Eye (tissue), 1 donor: ENCODE measurements around the gene ADIPOR2.
"Not testable (repeated sequence)": the region's sequence is repeated elsewhere in the genome, so short reads cannot be mapped to it uniquely, and the experiment has no call there.

Experiments
- DNase-seq: peaks from one replicate; pipeline ENCODE4 v3.0.0-alpha.2; 2015

ADIPOR2 gene

DNA sequence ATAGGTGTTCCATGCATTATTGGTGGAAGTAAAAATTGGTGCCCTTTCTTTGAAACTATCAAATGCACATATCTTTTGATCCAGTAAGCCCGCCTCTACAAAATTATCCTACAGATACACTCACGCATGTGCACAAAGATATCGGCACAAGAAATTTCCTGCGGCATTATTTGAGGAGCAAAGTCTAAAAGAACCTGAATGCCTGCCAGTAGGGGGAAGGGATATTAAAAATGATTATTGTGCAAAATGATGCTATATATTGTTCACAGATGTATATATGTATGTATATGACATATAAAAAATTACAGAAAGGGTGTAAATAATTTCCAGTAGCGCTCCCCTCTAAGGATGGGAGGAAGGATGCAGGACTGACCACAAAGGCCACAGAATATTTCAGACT, 24.7 kb upstream of the ADIPOR2 start:
- DNase-seq, result no peak

DNA sequence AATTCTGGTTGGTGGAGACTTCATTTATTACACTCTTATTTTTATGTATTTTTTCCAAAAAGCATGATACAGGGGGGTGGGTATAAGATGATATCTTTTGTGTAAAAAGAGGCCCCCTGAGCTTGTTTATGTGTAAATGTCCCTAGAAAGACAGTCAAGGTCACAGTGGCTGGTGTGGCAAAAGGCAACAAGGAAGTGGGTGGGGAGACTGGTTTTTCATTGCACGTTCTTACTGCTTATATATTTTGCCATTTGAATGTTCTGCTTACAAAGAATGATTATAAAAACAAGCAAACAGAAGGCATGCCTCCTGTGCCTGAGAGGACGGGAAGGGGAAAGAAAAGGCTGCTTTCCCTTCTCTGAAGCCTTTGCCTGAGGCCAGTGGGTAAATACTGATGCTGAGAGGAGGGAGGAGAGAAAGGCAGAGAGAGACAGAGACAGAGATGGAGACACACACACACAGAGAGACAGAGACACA, 24.1 kb upstream of the ADIPOR2 start:
- DNase-seq, result no peak

DNA sequence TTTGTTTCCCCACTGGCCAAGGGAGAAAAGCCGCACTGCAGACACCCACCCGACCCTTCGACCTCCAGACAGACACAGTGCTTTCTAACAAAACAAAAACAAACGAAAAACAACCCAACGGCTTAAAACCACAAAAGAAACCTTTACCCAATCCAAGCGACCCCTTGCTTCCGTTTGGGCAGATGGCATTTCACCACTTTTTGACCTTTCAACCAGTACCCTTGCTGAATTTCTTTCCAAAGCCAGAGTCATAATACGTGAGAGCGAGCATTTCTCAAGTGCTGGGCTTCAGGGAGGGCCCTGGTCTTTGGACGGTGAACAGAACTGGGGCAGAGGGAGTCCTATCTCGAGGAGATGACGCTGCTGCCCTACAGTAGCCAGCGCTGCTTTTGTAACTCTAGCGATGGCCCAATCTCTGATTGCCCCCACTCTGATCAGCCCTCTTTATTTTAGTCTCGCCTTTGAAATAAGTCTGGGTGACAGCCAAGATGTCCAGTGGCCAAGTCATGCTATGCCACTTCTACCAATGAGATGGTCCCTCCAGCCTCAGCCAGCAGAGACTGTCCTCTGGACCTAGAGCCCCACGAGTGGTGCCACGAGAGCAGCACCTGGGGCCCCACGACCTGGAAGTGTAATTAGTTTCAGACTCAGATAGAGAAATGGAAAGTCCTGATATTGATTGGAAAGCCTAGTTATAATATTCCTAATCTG, 21.9 kb upstream of the ADIPOR2 start:
- DNase-seq, result no peak

DNA sequence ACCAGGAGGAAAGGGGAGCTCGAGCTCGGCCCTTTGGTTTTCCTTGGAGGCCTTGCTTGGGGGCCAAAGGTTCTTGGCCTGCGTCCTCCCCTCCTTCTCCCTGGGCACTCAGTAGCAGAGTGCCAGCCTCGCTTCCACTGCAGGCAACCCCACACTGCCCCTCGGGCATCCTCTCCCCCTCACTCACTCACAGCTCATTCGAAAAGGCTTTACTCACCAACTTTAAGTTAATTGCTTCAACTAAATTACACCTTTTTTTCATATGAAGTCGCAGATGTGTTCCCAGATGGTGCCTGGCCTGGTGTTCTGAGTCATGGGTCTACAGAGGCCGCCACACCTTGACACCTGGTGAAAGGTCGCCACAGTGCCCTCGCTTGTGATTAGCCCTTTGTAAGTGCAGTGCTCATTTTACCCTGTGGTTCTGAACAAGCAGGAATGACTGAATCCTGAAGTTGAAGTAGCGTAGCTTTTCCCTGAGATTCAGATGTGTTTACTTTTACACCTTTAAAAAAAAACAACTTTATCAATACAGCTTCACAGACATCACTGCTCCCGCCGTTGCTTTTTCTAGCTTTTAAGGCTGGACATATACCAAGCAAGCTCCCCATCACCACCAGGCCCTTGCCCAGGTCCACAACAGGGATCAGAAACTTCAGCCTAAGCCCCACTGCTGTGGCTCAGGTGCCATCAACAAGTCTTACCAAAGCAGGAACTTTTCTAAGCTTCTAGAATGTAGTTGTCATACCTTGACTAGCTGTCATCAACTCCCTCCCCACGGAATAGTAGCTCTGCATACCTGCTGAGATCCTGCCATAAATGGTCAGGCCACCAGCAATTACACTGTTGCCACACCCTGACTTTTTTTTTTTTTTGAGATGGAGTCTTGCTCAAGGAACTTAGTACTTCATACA, 20.3 kb upstream of the ADIPOR2 start:
- DNase-seq, result no peak

DNA sequence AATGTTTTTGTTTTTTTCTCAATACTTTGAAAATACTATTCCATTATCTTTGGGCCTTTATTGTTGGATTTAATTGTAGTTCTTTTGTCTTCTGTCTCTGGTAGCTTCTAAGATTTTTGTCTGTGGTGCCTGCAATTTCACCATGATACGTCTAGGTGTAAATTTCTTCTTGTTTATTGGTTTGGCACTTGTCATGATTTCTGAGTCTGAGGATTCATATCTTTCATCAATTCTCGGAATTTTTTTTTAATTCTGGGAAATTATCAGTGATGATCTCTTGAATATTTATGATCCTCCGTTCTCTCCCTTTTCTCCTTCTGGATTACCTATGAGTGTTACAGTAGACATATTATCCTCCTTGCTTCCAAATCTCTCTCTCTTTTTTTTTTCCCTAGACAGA, 14.8 kb upstream of the ADIPOR2 start:
- no peak for DNase-seq

DNA sequence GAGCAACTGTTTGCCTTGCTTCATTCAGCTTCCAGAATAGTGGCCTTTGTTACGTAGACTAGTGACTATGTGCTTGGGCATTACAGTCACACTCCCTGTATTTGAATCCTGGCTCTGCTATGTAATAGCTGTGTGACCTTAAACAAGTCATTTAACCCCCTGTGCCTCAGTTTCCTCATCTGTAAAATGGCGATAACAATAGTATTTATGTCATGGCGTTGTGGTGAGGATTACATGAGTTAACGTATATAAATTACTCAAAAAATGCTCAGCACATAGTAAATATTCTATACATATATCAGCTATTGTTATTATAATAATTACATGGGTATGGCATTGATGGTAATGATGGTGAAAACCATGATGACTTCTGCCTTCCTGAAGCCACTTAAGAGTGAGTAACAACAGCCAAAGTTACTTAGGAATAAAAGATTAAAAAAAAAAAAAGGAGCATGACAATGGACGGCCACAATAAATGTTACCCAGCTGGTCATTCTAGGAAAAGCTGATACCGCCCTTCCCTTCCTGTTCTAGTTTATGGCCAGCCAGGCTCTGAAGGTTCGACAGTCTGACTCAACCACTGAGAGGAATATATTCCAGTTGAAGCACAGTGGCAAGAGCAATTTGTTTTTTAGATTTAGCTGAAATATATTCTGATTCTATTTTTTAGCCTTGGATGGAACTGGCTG, 9.9 kb upstream of the ADIPOR2 start:
- DNase-seq, result no peak

DNA sequence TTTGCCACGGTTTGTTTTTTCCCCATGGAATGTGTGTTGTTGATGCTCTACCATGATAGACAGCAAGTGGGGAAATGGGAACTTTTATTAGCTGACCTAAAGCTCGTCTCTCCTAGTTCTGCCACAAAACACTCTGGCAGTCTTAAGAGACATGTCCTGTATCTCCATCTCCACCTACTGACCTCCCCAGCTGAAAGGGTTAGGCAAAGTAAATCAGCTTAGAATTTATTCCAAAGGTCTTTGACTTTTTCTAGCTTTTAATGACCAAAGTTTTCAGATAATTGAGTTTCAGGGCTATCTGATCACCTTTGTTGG, 9.4 kb upstream of the ADIPOR2 start:
- DNase-seq, result no peak

DNA sequence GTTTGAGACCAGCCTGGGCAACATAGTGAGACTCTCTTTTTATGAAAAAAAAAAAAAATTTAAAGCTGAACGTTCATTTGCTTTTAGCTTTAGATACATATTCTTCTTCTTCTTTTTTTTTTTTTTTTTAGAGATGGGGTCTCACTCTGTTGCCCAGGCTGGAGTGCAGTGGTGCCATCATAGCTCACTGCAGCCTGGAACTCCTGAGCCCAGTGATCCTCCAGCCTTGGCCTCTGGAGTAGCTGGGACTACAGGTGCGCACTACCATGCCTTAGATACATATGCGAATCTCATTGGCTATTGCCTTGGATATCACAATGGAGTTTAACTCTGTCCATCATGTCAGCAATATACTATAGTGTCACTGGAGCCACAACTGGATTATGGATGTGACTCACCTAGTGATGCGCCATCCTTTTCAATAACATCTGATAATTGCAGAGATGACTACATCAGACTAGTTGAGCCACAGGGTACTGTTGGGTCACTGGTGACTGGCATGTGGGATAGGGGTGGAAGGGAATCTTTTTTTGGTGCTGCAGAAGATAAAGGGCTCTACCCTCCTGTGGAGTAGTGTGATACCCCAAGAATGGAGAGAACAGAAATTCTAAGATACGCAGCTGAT, 2.7 kb upstream of the ADIPOR2 start:
- DNase-seq, result no peak

DNA sequence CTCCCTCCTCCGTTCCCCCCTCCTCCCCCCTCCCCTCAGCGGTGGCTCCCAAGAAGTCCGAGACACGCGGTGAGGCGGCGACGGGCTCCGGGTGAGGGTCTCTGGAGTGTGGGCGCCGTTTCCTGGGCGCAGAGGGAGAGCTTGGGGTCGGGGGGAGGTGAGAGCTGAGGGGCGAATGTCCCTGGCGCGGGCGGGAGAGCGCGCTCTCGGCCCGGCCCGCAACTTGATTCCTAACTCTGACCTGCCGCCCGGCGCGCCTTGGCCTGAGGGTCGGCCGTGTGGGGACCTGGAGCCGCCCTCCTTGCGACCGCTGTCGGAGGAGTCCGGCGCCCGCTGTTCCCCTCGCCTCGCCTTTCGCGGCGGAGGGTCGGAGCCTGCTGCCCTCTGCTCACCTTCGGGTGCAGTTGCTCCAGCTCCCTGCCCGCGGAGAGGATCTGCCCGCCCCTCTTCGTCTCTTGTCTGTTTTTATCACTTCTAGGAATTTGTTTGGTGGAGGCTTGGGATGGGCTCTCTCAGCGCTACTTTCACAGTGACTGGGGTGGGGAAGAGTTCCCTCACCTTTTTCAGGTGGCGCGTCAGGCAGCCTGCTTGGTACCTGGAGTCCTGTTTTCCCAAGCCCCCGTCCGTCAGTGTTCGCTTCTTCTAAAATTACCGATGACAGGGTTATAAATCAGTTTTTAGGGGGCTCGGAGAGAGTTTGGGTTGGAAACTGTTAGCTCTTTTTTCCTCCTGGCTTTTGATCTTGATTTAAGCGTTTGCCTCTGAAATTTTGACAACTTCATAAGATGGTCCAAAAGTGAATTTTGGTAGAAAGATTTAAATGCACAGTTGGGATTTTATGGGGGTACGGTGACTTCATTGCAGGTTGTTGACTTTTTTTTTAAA, 495 bp downstream of the ADIPOR2 start:
- DNase-seq, result peak; percentile 86

DNA sequence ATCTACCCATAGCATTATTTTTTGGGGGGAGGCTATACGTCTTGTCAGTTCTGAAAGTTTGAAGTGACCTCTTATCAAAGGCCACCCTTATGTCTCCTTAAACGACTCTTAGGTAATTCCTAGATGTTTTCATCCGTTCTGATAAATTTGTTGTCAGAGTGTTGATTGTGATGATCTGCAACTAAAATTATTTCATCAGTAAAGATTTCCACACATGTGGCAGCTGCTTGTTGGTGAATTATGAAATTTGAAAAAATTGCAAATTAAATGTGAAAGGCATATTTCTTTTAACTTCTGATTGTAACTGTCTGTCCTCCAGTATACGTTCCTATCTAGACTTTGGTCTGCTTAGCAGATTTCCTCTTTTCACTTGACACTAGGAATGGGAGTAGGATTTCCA, 1.4 kb downstream of the ADIPOR2 start:
- no peak for DNase-seq

DNA sequence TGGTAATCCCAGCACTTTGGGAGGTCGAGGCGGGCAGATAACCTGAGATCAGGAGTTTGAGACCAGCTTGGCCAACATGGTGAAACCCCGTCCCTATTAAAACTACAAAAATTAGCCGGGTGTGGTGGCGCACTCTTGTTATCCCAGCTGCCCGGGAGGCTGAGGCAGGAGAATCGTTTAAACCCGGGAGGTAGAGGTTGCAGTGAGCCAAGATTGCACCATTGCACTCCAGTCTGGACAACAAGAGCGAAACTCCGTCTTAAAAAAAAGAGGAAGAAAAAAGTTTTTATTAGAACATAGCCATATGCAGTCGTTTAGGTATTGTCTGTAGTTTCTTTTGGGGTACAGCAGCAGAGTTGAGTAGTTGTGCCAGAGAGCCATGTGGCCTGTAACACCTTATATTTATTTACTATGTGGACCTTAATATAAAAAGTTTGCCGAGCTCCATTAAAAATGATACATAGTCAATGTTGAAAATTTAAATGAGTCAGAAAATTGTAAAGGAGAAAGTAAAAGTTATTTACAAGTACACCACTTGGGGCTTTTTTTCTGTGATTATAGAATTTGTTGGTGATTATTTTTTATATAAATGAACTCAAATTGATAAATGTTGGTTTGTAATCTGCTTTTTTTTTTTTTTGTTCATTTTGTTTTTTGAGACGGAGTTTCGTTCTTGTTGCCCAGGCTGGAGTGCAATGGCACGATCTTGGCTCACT, 2.2 kb downstream of the ADIPOR2 start:
- no peak for DNase-seq

DNA sequence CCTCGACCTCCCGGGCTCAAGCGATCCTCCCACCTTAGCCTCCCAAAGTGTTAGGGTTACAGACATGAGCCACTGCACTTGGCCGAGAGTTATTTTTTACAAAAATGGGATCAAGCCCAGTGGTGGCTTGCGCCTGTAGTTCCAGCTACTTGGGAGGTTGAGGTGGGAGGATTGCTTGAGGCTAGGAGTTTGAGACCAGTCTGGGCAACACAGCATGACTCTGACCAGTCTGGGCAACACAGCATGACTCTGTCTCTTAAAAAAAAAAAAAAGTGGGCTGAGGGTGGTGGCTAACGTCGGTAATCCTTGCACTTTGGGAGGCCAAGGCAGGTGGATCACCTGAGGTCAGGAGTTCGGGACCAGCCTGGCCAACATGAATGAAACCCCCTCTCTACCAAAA, 4.2 kb downstream of the ADIPOR2 start:
- not testable (repeated sequence) for DNase-seq

DNA sequence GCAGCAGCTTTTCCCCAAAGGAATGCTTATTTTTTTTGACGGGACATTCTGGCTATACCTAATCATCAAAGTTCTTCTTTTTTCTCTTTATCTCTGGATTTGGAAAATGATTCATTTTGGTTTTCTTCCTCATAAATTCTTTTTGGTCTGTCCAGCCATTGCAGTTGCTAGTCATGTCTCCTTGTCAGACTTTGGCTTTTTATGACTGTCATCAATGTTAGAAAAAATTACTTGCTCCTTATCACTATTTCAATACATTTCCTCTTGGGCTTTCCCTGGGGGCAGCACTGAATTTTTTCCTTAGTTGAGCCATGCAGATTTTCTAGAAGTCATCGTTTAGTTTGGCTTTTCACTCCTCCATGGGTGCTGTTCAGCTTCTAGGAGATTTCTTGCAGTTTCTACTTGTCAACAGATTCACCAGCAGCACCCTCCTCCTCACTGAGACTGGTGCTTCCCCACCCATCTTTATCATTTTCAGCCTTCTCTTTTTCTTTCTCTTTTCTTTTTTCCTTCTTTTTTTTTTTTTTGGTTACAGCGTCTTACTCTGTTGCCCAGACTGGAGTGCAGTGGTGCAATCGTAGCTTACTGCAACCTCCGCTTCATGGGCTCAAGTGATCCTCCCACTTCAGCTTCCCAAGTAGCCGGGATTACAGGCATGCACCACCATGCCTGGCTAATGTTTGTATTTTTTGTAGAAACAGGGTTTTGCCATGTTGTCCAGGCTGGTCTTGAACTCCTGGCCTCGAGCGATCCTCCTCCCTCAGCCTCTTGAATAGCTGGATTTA, 5.2 kb downstream of the ADIPOR2 start:
- DNase-seq, result no peak

DNA sequence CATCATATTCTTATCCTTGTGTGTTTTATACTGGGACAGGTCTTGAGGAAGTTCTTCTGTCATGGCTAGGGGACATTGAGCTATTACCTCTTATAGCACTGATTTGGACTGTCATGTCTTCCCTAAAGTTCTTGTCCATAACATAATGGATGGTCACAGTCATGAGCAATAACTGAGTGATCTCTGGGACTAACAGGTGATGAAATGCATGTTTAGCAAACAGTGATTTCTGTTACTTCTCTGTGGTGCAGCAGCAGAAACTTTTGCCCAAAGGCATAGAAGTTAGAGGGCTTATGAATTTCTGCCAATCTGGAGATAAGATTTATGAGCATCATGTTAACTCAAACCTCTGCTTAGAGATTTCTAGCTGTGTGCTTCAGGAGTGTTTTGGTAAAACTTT, 5.9 kb downstream of the ADIPOR2 start:
- no peak for DNase-seq

DNA sequence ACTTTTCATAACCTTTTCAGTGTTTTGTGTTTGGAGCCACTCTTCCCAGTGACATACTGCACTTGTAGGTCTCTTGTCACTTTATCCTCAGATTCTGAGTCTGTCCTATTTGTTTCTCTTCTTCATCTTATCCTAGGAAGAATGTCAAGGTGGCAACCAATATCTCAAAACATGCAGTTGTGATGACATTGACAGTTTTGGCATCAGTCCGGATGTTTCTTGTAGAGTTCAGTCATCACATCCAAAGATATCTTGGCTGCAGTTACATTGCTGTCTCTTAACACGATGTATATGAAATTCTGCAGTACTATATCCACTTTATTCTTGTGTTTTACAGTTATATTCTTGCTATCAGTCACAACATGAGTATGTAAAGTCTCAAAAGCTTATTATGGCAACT, 6.4 kb downstream of the ADIPOR2 start:
- DNase-seq, result no peak

DNA sequence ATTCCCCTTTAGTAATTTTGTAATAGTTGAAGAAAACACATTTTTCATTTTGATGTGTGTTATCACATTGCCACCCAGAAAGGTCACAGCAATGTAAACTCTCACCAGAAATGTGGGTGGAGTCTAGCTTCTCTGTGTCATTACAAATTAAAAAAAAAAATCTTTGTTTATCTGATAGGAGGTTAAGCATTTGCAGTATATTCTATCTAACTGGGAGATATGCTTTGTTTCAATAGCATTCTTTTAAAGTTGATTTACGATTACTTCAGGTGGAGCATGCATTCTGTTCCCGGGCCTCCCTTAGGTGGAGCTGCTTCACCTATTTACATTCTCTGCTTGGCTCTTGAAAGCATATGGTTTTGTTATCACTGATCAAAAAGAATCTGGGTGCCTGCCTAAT, 7.8 kb downstream of the ADIPOR2 start:
- DNase-seq, result no peak

DNA sequence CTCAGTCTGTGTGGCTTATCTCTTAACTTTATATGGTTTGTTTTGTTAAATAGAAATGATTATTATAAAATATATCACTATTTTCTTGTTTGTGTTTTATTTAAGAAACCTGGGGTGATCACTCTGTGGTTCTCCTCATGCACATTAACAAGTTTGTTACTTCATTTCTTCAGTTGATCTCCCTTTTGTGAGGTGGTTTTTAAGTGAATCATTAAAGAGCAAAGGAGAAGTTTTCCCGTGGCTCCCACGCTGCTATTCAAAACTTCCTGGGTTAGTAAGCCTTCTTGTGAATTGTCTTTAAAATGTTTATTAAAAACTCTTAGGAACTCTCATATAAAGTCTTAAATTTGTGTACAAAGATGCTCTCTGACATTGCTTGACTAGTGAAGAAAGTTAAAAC, 11.8 kb downstream of the ADIPOR2 start:
- DNase-seq, result no peak

DNA sequence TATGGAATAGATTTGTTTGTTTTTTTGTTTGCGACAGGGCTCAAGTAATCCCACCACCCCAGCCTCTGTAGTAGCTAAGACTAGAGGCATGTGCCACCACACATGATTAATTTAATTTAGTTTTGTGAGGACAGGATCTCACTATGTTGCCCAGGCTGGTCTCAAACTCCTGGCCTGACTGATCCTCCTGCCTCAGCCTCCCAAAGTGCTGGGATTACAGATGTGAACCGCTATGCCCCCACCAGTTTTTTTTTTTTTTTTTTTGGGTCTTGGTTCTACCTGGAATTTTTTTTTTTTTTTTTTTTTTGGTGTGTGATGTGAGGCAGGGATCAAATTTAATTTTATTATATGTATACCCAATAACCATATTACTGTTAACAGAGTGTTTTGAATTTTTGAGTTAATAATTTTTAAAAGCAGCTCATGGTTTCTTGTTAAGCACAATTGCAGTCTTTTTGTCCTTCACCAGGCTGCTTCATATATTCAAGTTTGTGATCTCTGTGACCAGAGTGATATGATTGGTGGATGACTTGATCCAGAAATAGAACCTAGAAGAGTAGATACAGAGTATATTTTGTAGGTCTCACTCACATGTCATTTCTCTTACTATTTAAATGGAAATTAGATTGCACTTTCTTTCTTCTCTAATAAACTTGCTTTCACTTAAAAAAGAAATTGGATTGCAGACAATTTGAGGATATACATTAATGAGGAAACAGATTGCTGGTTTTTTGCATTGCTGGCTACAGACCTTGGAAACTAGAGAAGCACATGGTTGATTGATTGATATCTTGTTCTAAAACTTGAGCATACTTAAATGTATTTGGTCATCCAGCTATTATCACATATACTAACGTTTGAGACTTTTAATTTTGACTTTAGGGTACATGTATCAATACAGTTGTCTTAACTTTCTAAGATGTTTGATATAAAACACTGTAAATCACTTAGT, 13.2 kb downstream of the ADIPOR2 start:
- DNase-seq, result no peak
